Stimulated activated CD4-positive, alpha-beta T cell treated with anti-CD3 and anti-CD28 coated beads, Interleukin-2, amount 100 ng/mL, for 24 hours (primary cell): Measurements from ENCODE around the gene CISH.
A peak's percentile ranks its signal among the peaks of the same experiment; 100 is the strongest.

ENCODE experiments used
- DNase-seq, 2 donors: peaks; one replicate each; pipeline ENCODE4 v3.0.0-alpha.2; 2020

Gene CISH

GRCh38 chr3:50635066-50635465 lies 23.5 kb upstream of the CISH start:
- no peak for DNase-seq

DNA sequence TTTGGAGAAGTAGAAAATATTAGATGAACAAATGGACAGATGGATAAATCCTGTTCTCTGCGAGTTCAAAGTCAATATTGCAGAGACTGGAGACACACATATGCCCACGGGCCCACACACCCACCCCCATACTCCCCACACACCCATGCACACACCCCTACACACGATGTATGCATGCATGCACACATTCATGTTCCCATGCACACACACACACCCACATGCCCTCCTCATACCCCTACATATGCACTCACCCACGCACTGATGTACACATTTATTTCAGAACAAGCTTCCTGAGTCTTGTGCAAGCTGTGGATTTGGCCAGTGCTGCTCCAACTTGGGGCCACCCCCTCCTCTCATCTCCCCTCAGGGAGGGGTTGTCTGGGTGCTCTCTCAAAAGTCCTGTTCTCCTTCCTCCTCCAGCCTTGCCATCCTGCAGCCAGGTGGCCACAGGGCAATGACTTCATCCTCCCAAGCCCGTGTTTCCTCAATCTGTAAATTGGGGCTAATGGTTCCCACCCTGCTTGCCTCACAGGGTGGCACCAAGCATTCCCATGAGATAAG lies 21.7 kb upstream of the CISH start:
- DNase-seq: no peak

- DNase-seq: no peak
These were observed 20.9 kb upstream of the CISH start for GRCh38 chr3:50632450-50632849.

GRCh38 chr3:50630877-50631276 lies 19.3 kb upstream of the CISH start:
- DNase-seq: no peak

GRCh38 chr3:50630394-50630793 lies 18.8 kb upstream of the CISH start:
- no peak for DNase-seq

DNA sequence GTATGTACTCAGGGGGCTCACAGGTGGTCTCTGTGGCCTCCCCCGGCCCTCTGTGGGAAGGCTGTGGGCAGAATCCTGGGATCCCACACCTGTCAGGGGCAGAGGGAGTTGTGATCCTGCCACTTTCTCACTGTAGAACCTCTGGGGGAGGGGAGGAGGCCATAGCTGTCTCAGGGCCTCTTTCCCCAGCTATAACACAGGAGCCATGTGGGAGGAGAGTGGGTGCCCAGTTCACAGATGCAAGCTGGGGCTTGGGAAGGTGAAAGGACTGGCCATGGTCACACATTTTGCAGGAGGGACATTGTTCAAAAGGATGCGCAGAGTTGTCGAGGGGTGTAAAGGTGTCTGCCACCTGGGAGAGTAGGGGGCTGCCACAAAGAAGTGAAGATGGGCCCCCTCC lies 17.0 kb upstream of the CISH start:
- no peak for DNase-seq

DNA sequence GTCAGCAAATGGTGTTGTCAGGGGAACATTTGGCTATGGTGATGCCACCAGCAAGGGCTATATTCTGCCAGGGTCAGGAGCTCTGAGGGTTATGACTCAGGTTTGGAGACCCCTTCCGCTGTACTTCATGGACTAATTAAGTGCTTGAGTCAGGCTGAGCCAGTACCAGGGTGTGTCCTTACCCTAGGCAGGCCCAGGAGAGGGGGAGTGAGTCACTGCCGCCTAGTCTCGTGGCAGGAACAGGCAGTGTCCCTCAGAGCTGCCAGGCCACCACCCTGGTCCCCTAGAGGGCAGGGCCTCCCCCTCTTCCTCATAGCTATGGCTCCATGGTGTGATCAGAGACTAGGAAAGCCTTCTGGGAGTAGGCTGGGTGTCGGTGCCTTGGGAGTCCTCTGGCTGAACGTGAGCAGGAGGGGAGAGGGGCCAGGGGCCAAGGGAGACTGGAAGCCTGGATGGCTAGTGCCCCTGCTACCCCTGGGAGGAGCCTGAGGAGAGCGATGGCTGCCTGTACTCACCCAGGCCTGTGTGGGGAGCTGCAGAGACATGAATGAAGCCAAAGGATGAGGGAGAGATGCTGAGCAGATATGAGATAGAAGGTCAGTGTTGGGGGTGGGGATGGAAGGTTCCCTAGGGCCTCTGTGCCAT lies 16.0 kb upstream of the CISH start:
- DNase-seq: peak in 1 of 2 donors; percentile 33

GRCh38 chr3:50626401-50626800 lies 14.8 kb upstream of the CISH start:
- DNase-seq: no peak

GRCh38 chr3:50625231-50626182 lies 13.9 kb upstream of the CISH start:
- DNase-seq: no peak

DNA sequence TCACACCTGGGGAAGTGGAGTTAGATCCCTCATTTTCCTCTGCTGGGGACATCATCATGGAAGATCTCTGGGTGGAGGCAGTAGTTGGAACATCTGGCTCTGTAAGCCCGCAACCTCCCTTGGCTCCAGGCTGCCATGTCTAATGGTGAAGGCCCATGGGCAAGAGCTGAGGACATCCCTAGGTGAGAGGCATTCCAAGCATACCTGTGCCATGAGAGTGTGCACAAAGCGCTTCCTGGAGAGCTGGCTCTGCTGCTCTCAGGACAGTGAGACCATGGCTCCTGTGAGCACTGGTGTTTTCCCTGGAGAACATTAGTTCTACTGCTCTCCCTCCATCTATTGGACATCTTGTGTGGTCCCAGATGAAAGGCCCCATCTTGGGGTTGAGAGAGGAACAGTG lies 13.1 kb upstream of the CISH start:
- no peak for DNase-seq

DNA sequence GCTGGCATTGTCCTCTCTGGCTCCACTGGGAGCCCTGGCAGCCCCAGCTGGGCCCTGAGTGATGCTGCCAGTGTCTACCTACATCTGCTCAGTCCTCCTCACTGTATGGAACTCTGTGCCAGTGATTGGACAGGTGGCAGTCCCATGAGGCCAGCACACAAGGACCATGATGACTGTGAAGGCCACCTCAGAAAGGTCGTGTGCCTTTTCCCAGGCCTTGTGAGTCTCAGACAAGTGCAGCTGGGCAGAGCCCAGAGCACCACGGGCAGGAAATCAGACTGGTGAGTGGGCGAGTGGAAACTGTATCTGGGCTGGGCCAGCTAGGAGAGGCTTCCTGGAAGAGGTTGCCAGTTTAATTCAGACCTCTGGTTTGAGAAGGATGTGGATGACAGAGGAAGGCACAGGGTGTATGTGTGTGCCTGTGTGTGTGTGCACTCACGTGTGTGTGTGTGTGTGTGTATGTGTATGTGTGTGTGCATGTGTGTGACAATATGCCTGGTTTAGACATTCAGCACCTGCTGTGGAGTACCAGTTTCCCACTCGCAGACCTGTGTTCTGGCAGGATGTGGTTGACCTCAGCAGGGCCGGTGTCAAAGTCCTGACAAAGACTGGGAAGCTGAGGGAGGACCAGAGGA lies 12.4 kb upstream of the CISH start:
- DNase-seq: peak; percentile 45 to 70

DNA sequence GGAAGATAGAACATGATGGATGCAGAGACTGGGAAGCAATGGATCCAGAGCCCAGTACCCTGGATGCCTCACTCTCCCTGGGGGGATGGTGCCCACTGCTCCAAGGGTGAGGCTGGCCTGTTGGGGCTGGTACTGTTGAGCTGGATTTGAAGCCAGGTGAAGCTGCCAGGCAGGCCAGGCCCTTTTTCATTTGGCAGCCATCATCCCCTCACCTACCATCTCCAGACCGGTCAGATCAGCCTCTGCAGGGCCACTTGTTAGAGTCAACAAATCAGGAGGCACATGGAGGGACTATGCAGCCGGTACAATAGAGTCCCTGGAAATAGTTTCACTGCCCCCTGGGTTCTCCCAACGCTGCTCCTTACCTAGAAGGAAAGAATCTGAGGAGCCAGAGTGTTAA lies 11.3 kb upstream of the CISH start:
- DNase-seq: no peak

GRCh38 chr3:50620820-50621219 lies 9.2 kb upstream of the CISH start:
- DNase-seq: no peak

- DNase-seq: no peak
These were observed 8.8 kb upstream of the CISH start for GRCh38 chr3:50620420-50620819.

- peak in 1 of 2 donors; percentile 40 for DNase-seq
These were observed 6.4 kb upstream of the CISH start for GRCh38 chr3:50617911-50618481.

DNA sequence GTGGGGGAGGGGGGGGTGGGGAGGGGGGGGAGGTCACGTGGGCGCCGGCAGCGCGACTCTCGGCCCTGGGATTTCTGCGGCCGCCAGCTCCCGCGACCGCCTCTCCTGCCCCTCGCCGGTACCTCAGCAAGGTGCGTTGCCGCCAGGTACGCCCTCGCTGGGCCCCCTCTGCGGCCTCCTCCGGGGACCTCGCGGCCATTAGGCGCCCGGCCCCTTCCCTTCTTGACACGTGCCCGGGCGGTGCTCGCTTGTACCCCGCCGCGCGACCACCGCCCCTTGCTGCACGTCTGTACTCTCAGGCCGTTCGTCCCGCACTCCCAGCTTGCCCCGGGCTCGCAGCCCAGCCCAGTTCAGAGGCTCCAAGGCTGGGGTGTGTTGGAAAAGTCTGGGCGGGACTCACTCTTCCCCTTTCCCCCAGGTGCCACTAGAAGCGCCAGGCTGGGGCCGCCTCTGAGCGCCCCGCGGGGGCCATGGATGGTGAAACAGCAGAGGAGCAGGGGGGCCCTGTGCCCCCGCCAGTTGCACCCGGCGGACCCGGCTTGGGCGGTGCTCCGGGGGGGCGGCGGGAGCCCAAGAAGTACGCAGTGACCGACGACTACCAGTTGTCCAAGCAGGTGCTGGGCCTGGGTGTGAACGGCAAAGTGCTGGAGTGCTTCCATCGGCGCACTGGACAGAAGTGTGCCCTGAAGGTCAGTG lies 5.7 kb upstream of the CISH start, which contains the start of gene MAPKAPK3:
Gene MAPKAPK3, plus strand, starts transcription at position 56 of the 696 bp plus-strand sequence. Its CDS starts 415 bp downstream, at position 471.
- DNase-seq: no peak

DNA sequence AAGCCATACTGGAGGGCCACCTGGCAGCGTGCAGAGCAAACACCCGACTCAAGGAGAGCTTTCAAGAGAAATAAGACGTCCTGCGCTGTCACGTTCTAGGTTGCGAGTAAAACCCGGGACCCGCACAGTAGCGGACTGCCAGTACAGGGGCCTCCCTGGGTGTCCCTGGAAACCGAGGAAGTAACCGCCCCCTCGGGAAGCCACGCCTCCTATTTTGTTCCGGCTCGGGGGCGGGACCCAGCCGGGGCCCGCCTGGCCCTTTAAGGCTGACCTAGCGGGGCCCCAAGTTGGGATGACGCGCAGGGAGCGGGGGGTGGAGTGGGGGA lies 5.2 kb upstream of the CISH start:
- DNase-seq: peak; percentile 93 to 97

DNA sequence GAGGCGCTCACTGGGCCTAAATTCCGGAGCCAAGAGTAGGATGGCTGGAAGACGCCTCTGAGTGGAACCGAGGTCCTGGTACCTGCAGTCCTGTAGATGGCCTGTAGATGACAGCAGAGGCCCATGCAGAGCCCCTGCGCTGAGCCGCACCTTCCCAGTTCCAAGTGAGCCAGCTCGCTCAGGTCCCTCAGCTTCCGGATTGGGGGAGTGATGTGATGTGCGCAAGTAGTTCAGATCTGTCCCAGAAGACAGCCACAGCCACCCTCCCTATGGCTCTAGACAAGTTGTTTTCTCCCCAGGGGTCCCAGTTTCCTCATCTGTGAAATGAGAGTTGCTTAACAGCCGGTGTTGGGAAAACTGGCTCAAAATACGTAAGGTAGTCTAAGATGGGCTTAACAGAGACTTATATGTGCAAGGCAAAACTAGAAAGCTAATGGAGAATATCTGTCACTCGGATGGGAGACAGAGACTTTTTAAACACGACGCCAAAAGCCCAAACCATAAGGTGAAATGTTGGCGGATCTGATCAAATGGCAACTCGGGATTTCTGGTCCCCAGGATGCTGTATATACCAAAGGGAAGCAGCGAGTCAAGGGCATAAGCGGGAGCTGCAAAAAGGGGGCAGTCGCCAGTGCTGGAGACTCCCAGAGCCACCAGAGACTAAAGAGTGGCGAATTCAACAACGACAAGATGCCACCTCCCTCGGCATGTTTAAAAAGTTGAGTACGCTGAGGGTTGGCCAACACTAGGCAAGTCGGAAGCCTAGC lies 4.6 kb upstream of the CISH start:
- DNase-seq: peak; percentile 86 to 88

- no peak for DNase-seq
These were observed 3.6 kb upstream of the CISH start for GRCh38 chr3:50615190-50615589.

DNA sequence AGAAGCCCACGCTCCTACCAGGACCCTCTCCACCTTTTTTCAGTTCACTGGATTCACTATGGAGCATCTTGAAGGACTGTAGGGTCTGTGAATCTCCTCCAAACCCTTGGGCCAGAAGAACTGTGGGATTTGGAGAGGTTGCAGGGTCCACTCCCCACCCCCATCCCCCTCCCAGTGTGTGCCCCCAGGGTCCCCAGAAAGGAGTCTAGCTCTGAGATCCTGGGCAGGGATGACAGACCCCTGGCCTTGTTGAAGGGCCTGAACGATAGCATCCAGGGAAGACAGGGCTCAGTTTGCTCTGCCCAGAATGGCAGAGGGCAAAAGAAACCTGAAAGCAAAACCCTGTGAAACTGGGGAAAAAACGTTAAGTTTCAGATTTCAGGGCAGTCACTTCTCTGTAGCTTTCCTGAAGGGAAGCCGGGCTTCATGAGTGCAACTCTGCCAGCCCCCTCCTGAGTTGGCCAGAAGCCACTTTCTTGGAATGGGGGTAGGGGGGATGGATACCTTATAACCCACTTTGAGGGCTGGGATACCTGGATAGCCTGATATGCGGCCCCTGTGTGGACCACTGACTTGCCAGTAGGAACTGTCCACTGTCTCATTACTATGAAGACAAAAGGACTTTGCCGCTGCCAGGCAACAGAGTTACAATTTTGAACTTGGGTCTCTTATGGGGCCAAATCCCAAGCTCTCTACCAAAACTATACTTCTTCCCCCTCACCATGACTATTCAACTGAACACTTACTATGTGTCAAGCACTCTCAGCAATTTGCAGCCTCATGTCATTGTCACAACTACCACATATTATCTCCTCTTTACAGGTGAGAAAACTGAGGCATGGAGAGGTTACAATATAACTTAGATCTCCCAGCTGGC lies 1.6 kb upstream of the CISH start:
- DNase-seq: peak in 1 of 2 donors; percentile 37
